H1 (cell line): ENCODE data around the gene ACOT7. TPM values are rescaled to one million over a fixed set of nuclear protein-coding genes. Genes with fewer than 3 reads are reported as not detected.

ENCODE experiments used
- EZH2 ChIP-seq: fragments of 200-600 bp; sonication (generic); IDR thresholded peaks from 2 replicates; pipeline ENCODE4 v1.7.1; 2012; ENCODE audit warnings: low read depth, mild to moderate bottlenecking, moderate library complexity, low read length, inconsistent platforms; ENCODE audit not compliant: severe bottlenecking
- polyA plus RNA-seq, 7 experiments: library from polyadenylated mRNA; depleted of rRNA in 3 of 7; stranded (reverse) in 5 of 7; unstranded in 2 of 7; fragments of >200 nt in 5 of 7; fragments of 200-250 nt in 2 of 7; gene quantifications; 1 replicate in 5 of 7; 2 replicates in 1 of 7; 4 replicates in 1 of 7; pipeline versions ENCODE4 v1.2.1 to v1.2.3, GENCODE V29; 2011 to 2013; ENCODE audit warnings: missing spikeins in 2 of 7, mixed read lengths in 2 of 7
- total RNA-seq: library from RNA; stranded (reverse); fragmentation: NEBNext Ultra II Directional; extraction: Animal tissue kit (Norgen Biotek cat#: 25700); gene quantifications from 2 replicates; pipeline ENCODE4 v1.2.1, GENCODE V29; 2021

Gene ACOT7
- total and polyA plus RNA-seq, 2 of the 8 experiments (the other 6 are each of a cell fraction or from before 2014, with no cell fraction given), result 151 to 214 TPM

GRCh38 chr1:6416906-6417305 lies 23.3 kb upstream of the ACOT7 start (continued):
- no peak for TF ChIP-seq EZH2
